Loucy (cell line): Measurements from ENCODE around the gene LYSET.

Source experiments
- EZH2phosphoT487 ChIP-seq: fragments of 200-600 bp; IDR thresholded peaks from 2 replicates; pipeline ENCODE4 v1.6.1; 2018; ENCODE audit warnings: antibody characterized with exemption, mild to moderate bottlenecking, moderate library complexity, borderline replicate concordance
- TF ChIP-seq, protein P1 (sequence below): fragments of 200-600 bp; sonication (generic); conservative IDR thresholded peaks from 2 replicates; pipeline ENCODE4 v1.5.1; 2014; ENCODE audit warnings: mild to moderate bottlenecking, antibody characterized with exemption, low read length

DNA sequence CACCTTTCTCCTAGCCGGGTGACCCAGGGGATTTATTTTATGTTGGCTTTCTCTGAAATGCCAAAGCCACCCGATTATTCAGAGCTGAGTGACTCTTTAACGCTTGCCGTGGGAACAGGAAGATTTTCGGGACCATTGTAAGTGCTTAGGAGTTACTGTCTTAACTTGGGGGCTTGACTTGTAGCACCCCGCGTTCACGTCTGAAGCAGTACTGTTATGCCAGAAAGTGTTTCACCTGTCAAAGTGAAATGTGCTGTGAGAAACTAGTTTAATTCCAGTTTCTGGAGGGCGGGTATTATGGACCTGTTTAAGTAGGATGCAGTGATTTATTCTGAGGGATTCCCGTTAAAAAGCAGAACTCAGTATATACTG is 218 bp downstream of the LYSET start:
- TF ChIP-seq, protein P1, sequence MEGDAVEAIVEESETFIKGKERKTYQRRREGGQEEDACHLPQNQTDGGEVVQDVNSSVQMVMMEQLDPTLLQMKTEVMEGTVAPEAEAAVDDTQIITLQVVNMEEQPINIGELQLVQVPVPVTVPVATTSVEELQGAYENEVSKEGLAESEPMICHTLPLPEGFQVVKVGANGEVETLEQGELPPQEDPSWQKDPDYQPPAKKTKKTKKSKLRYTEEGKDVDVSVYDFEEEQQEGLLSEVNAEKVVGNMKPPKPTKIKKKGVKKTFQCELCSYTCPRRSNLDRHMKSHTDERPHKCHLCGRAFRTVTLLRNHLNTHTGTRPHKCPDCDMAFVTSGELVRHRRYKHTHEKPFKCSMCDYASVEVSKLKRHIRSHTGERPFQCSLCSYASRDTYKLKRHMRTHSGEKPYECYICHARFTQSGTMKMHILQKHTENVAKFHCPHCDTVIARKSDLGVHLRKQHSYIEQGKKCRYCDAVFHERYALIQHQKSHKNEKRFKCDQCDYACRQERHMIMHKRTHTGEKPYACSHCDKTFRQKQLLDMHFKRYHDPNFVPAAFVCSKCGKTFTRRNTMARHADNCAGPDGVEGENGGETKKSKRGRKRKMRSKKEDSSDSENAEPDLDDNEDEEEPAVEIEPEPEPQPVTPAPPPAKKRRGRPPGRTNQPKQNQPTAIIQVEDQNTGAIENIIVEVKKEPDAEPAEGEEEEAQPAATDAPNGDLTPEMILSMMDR: no peak
- no peak for TF ChIP-seq EZH2phosphoT487
